Measurements from ENCODE around the gene CHTF18. TPM values are rescaled to one million over a fixed set of nuclear protein-coding genes. Genes with fewer than 3 reads are reported as not detected.

CHTF18 gene
- total and polyA plus RNA-seq, 2 donors (not counting 3 experiments of a cell fraction or from before 2014, with no cell fraction given): 33.0 to 69.5 TPM

DNA sequence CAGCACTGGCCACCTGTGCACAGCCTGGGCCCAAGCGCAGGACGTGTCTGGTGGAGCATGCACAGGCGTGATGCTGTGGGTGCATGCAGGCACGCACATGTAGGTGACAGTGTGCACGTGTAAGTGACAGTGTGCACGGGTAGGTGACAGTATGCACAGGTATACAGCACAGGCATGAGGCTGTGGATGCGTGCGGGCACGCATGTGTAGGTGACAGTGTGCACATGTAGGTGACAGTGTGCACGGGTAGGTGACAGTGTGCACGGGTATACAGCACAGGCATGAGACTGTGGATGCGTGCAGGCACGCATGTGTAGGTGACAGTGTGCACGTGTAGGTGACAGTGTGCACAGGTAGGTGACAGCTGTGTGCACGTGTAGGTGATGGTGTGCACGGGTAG lies 8.1 kb upstream of the CHTF18 start:
- no peaks in the 10 kb centered on the region for H4K20me1 ChIP-seq (replicated peaks; ENCODE audit: control insufficient read depth, extremely low read depth, insufficient read depth, low read length)
- no peaks in the 10 kb centered on the region for H3K9me1 ChIP-seq (replicated peaks; ENCODE audit: control insufficient read depth, extremely low read depth, insufficient read depth, low read length)
- no peak overlapping the region for H2AFZ ChIP-seq (ENCODE audit: low read depth, low read length)
- H3K9ac ChIP-seq (replicated peaks; ENCODE audit: extremely low read depth, insufficient read depth, low read length): no peak overlapping the region
- no peak for DNase-seq (ENCODE audit: low read depth, low spot score)
- H3K9me3 ChIP-seq (replicated peaks; ENCODE audit: control insufficient read depth, insufficient read depth, low read length): no peaks in the 10 kb centered on the region
- ChIA-PET CTCF (interaction anchor here (1.1 kb wide), 1 partner anchor 68 kb away, joined by 4 read pairs; no protein-coding TSS in a partner anchor), POLR2A (no interaction called here)
- no peak overlapping the region for H3K4me3 ChIP-seq (replicated peaks in 1 of 3; ENCODE audit: insufficient read depth in 1 of 3, low read depth in 1 of 3, low read length in 3 of 3)
- intact Hi-C loops (cut with micrococcal nuclease): no loop called here
- H3K4me2 ChIP-seq (ENCODE audit: insufficient read depth, low read length): no peak overlapping the region
- no peak for FAIRE-seq
- TF ChIP-seq, protein P1, sequence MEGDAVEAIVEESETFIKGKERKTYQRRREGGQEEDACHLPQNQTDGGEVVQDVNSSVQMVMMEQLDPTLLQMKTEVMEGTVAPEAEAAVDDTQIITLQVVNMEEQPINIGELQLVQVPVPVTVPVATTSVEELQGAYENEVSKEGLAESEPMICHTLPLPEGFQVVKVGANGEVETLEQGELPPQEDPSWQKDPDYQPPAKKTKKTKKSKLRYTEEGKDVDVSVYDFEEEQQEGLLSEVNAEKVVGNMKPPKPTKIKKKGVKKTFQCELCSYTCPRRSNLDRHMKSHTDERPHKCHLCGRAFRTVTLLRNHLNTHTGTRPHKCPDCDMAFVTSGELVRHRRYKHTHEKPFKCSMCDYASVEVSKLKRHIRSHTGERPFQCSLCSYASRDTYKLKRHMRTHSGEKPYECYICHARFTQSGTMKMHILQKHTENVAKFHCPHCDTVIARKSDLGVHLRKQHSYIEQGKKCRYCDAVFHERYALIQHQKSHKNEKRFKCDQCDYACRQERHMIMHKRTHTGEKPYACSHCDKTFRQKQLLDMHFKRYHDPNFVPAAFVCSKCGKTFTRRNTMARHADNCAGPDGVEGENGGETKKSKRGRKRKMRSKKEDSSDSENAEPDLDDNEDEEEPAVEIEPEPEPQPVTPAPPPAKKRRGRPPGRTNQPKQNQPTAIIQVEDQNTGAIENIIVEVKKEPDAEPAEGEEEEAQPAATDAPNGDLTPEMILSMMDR (IDR thresholded peaks at IDR 0.05; ENCODE audit: extremely low read depth in 1 of 2, insufficient read depth in 1 of 2, low read depth in 1 of 2, low read length in 2 of 2): no peak
- TF ChIP-seq POLR2A (IDR thresholded peaks at IDR 0.05; ENCODE audit: low read depth, low read length) (no peak), JUN (IDR thresholded peaks at IDR 0.05; ENCODE audit: borderline replicate concordance, insufficient read depth, insufficient read length, low read depth) (no peak), EZH2 (IDR thresholded peaks at IDR 0.05; ENCODE audit: borderline replicate concordance, low read depth, low read length, severe bottlenecking) (no peak), POLR2AphosphoS5 (IDR thresholded peaks at IDR 0.05; ENCODE audit: insufficient read depth, low read depth, low read length) (no peak), MAX (IDR thresholded peaks at IDR 0.05; ENCODE audit: insufficient read depth, insufficient read length) (no peak), MYC (IDR thresholded peaks at IDR 0.05; ENCODE audit: low read depth, low read length) (no peak), FOS (IDR thresholded peaks at IDR 0.05; ENCODE audit: borderline replicate concordance, insufficient read depth, low read length) (no peak), GATA2 (IDR thresholded peaks at IDR 0.05; ENCODE audit: insufficient read depth, insufficient read length, low read depth, low read length) (no peak)
- H3K79me2 ChIP-seq (ENCODE audit: control insufficient read depth, insufficient read depth, low read length): no peaks in the 10 kb centered on the region
- BruUV-seq (replicated peaks): no TSS peak
- H3K36me3 ChIP-seq (ENCODE audit: control insufficient read depth in 2 of 2, extremely low read depth in 1 of 2, insufficient read depth in 2 of 2, low read length in 2 of 2): no peaks in the 10 kb centered on the region
- H3K4me1 ChIP-seq (ENCODE audit: control insufficient read depth, extremely low read depth, insufficient read depth, low read length): no peaks in the 10 kb centered on the region
- H3K27ac ChIP-seq (ENCODE audit: insufficient read depth, low read depth, low read length): no peak overlapping the region
- H3K27me3 ChIP-seq (ENCODE audit: control insufficient read depth in 2 of 2, insufficient read depth in 2 of 2, low read length in 2 of 2): no peaks in the 10 kb centered on the region
- dilution Hi-C loops (cut with MboI; ENCODE audit: extremely low pct_ligation_motif_present, low sequenced_read_pairs): no loop called here

All from endothelial cell of umbilical vein (primary cell).